Progenitor cell of endocrine pancreas (in vitro differentiated cells): Measurements from ENCODE around the gene SWT1. TPM values are rescaled to one million over a fixed set of nuclear protein-coding genes. Genes with fewer than 3 reads are reported as not detected.

Experiments used
- DNase-seq: peaks from one replicate; pipeline ENCODE4 v3.0.0; 2021; ENCODE audit warnings: low spot score; ENCODE audit not compliant: unreplicated experiment
- H3K27ac Mint-ChIP-seq: 2 replicates; pipeline ENCODE4 v1.8.0; 2021; ENCODE audit warnings: mild to moderate bottlenecking, moderate library complexity, mixed read lengths
- H3K27me3 Mint-ChIP-seq: 2 replicates; pipeline ENCODE4 v1.8.0; 2021; ENCODE audit warnings: mixed read lengths
- H3K36me3 Mint-ChIP-seq: 2 replicates; pipeline ENCODE4 v1.8.0; 2022; ENCODE audit warnings: mixed read lengths; ENCODE audit not compliant: insufficient read depth
- H3K4me1 Mint-ChIP-seq: 2 replicates; pipeline ENCODE4 v1.8.0; 2021; ENCODE audit warnings: low read depth, mixed read lengths
- H3K4me3 Mint-ChIP-seq: 2 replicates; pipeline ENCODE4 v1.8.0; 2021; ENCODE audit warnings: low read depth, mild to moderate bottlenecking, moderate library complexity, mixed read lengths
- H3K9me3 Mint-ChIP-seq: 2 replicates; pipeline ENCODE4 v1.8.0; 2021; ENCODE audit warnings: low read depth, mixed read lengths
- long read RNA-seq: library from polyadenylated mRNA; unstranded; transcript quantifications from one replicate; pipeline ENCODE4 v2.0.0, GENCODE V29; 2020
- total RNA-seq: library from RNA; stranded (reverse); gene quantifications from 2 replicates; pipeline ENCODE4 v1.2.1, GENCODE V29; 2021
- TF ChIP-seq, protein P1 (sequence below): fragments of 200-600 bp; sonication (generic); IDR thresholded peaks from one replicate; pipeline ENCODE4 v1.5.0; 2021; ENCODE audit warnings: antibody characterized with exemption, mild to moderate bottlenecking; ENCODE audit not compliant: unreplicated experiment

Gene SWT1
- total RNA-seq: 10.5 and 12.6 TPM in 2 replicates
- long read RNA-seq, transcript SWT1-201 (19 exons, 3,830 nt): major isoform, 6 of 36 reads
- long read RNA-seq, partial matches to known transcripts: 12 of 36 reads
- long read RNA-seq, other reads (novel, unspliced or antisense): 17 of 36 reads

DNA sequence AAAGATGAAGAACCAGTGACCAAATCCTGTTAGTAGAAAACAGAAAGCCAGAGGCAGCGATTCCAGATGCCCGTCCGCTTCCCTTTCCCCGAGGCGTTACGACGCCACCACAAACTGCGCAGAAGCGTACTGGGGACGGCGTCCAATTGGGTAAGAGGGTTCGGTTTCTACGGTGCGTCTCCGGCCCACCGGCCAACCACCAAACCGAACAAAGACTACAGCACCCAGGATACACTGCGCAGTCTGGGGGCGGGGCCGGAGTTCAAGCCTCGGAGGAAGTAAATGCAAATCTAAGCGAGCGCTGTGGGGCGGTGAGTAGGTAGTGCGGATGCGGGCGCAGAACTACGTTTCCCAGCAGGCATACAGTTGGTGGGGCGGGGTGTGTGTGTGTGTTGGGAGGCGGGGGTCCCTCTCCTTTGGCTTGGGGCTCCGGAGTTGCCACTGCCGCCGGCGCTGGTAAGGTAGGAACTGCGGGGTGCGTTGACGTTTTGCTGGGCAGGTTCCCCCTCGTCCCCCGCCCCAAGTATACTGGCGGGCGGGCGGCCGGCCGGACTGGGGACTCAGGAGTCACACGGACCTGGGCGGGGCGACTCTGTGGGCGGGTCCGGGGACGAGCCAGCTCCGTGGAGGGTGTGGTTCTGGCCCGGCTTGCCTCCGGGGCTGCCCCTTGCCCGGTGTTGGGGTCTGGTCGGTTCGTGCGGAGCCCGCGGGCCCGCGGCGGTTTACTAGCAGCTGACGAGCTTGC is at the start of gene SWT1, which contains the start of gene TRMT1L:
TSS of gene SWT1 (plus strand) at position 314 of the 745 bp plus-strand sequence. CDS start 3,675 bp downstream, outside the sequence.
TSS of gene TRMT1L (minus strand) at position 100 of the 745 bp plus-strand sequence. CDS start 241 bp downstream, outside the sequence.
- H3K36me3 Mint-ChIP-seq: no peaks in the 10 kb centered on the region
- TF ChIP-seq, protein P1, sequence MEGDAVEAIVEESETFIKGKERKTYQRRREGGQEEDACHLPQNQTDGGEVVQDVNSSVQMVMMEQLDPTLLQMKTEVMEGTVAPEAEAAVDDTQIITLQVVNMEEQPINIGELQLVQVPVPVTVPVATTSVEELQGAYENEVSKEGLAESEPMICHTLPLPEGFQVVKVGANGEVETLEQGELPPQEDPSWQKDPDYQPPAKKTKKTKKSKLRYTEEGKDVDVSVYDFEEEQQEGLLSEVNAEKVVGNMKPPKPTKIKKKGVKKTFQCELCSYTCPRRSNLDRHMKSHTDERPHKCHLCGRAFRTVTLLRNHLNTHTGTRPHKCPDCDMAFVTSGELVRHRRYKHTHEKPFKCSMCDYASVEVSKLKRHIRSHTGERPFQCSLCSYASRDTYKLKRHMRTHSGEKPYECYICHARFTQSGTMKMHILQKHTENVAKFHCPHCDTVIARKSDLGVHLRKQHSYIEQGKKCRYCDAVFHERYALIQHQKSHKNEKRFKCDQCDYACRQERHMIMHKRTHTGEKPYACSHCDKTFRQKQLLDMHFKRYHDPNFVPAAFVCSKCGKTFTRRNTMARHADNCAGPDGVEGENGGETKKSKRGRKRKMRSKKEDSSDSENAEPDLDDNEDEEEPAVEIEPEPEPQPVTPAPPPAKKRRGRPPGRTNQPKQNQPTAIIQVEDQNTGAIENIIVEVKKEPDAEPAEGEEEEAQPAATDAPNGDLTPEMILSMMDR: no peak
- peak within 1 kb of the TSS; percentile 98 for H3K4me3 Mint-ChIP-seq

GRCh38 chr1:185108321-185108720 is 48.6 kb upstream of the SWT1 start:
- H3K4me3 Mint-ChIP-seq: no peak overlapping the region
- H3K9me3 Mint-ChIP-seq: peaks cover 11% of the 10 kb centered on the region
- no peaks in the 10 kb centered on the region for H3K4me1 Mint-ChIP-seq
- peaks cover 13% of the 10 kb centered on the region for H3K36me3 Mint-ChIP-seq
- no peaks in the 10 kb centered on the region for H3K27me3 Mint-ChIP-seq
- TF ChIP-seq, protein P1: no peak
- DNase-seq: no peak
- no peak overlapping the region for H3K27ac Mint-ChIP-seq

More for the DNA sequence above, at the start of gene SWT1, which contains the start of gene TRMT1L:
- Mint-ChIP-seq H3K9me3 (no peaks in the 10 kb centered on the region), H3K27me3 (no peaks in the 10 kb centered on the region), H3K4me1 (peaks cover 29% of the 10 kb centered on the region), H3K27ac (peak within 1 kb of the TSS; percentile 99)
- DNase-seq: peak; percentile 93

- peaks cover 11% of the 10 kb centered on the region for H3K9me3 Mint-ChIP-seq
- H3K4me1 Mint-ChIP-seq: no peaks in the 10 kb centered on the region
- H3K4me3 Mint-ChIP-seq: no peak overlapping the region
- H3K27ac Mint-ChIP-seq: no peak overlapping the region
- TF ChIP-seq, protein P1: no peak
- H3K36me3 Mint-ChIP-seq: peaks cover 13% of the 10 kb centered on the region
- no peaks in the 10 kb centered on the region for H3K27me3 Mint-ChIP-seq
- DNase-seq: no peak
Observed at GRCh38 chr1:185110145-185110544, 46.8 kb upstream of the SWT1 start.

- Mint-ChIP-seq H3K9me3 (peaks cover 11% of the 10 kb centered on the region), H3K27ac (no peak overlapping the region), H3K4me1 (no peaks in the 10 kb centered on the region), H3K27me3 (no peaks in the 10 kb centered on the region), H3K36me3 (peaks cover 7% of the 10 kb centered on the region), H3K4me3 (no peak overlapping the region)
- TF ChIP-seq, protein P1: no peak
- no peak for DNase-seq
Observed at GRCh38 chr1:185111873-185112272, 45.1 kb upstream of the SWT1 start.

DNA sequence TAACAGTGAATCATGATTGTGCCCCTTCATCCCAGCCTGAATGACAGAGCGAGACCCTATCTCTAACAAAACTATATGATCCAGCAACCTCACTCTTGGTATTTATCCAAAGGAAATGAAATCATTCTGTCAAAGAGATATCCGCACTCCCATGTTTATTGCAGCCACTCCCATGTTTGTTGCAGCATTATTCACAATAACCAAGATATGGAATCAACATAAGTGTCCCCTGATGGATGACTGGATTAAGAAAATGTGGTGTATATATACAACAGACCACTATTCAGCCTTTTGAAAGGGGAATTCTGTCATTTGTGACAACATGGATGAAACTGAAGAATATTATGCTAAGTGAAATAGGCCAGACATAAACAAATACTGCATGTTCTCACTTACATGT is 44.6 kb upstream of the SWT1 start:
- no peaks in the 10 kb centered on the region for H3K4me1 Mint-ChIP-seq
- no peak overlapping the region for H3K27ac Mint-ChIP-seq
- H3K9me3 Mint-ChIP-seq: peaks cover 8% of the 10 kb centered on the region
- DNase-seq: no peak
- no peak overlapping the region for H3K4me3 Mint-ChIP-seq
- TF ChIP-seq, protein P1: no peak
- H3K27me3 Mint-ChIP-seq: no peaks in the 10 kb centered on the region
- H3K36me3 Mint-ChIP-seq: peaks cover 6% of the 10 kb centered on the region
